K562 (cell line): ENCODE results near the gene ZSCAN12. TPM values are rescaled to one million over a fixed set of nuclear protein-coding genes. Genes with fewer than 3 reads are reported as not detected.
A peak's percentile ranks its signal among the peaks of the same experiment; 100 is the strongest.

Experiments
- AFF1 ChIP-seq, 2 experiments: fragments of 450-650 bp; IDR thresholded peaks; 2 replicates each; pipeline ENCODE4 v1.6.1; 2018; ENCODE audit warnings: mild to moderate bottlenecking in 2 of 2, low read depth in 1 of 2; ENCODE audit not compliant: partially characterized antibody in 2 of 2
- BACH1 ChIP-seq: fragments of 200-800 bp; sonication (Bioruptor generic); IDR thresholded peaks from 2 replicates; pipeline ENCODE4 v1.6.1; 2016; ENCODE audit warnings: missing genetic modification characterization, missing compliant biosample characterization
- BHLHE40 ChIP-seq: IDR thresholded peaks from 2 replicates; pipeline ENCODE4 v1.6.1; 2011; ENCODE audit warnings: low read length, improper control_type of control experiment
- CBFA2T3 ChIP-seq: fragments of 450-650 bp; IDR thresholded peaks from 2 replicates; pipeline ENCODE4 v1.6.1; 2017
- CUX1 ChIP-seq: fragments of 200-800 bp; sonication (Bioruptor generic); IDR thresholded peaks from 2 replicates; pipeline ENCODE4 v1.6.1; 2016; ENCODE audit warnings: missing genetic modification characterization, missing compliant biosample characterization
- MLLT1 ChIP-seq, 2 experiments: fragments of 450-650 bp; IDR thresholded peaks; 2 replicates each; pipeline ENCODE4 v1.6.1; 2016
- MTA3 ChIP-seq: fragments of 450-650 bp; formaldehyde crosslinking; IDR thresholded peaks from 2 replicates; pipeline ENCODE4 v1.6.1; 2017; ENCODE audit warnings: mild to moderate bottlenecking, borderline replicate concordance
- SIRT6 ChIP-seq: IDR thresholded peaks from one replicate; pipeline ENCODE4 v1.6.1; 2012; ENCODE audit warnings: low read depth, mild to moderate bottlenecking, control low read depth, inconsistent platforms, low read length, moderate library complexity
- TFE3 ChIP-seq: fragments of 450-650 bp; formaldehyde crosslinking; IDR thresholded peaks from 2 replicates; pipeline ENCODE4 v1.4.0; 2020; ENCODE audit warnings: mild to moderate bottlenecking, mixed read lengths
- TRIM28 ChIP-seq: fragments of 450-650 bp; IDR thresholded peaks from 2 replicates; pipeline ENCODE4 v1.6.1; 2017
- ZKSCAN1 ChIP-seq: fragments of 150-350 bp; IDR thresholded peaks from 2 replicates; pipeline ENCODE4 v1.6.1; 2016; ENCODE audit warnings: low read depth, low read length
- ZNF121 ChIP-seq: sonication (generic); formaldehyde crosslinking; conservative IDR thresholded peaks from 2 replicates; pipeline ENCODE4 v1.8.0; 2022; ENCODE audit warnings: missing genetic modification reagents
- polyA plus RNA-seq, 8 experiments: library from polyadenylated mRNA; depleted of rRNA in 4 of 8; stranded (reverse) in 5 of 8; unstranded in 3 of 8; fragments of >200 nt; fragmentation: Nextera tagmentation in 2 of 8; fragmentation: Illumina TruSeq in 1 of 8; extraction: Ambion mirVana in 2 of 8; extraction: Trizol in 1 of 8; gene quantifications; 2 replicates each; pipeline versions ENCODE4 v1.2.1 to v1.2.3, GENCODE V29; 2011 to 2014; ENCODE audit warnings: inconsistent platforms in 1 of 8, missing spikeins in 1 of 8
- total RNA-seq, 7 experiments: library from RNA; depleted of rRNA in 6 of 7; stranded (reverse); fragments of >200 nt in 6 of 7; fragmentation: Illumina TruSeq in 2 of 7; extraction: Trizol in 2 of 7; gene quantifications; 2 replicates each; pipeline versions ENCODE4 v1.2.1 to v1.2.3, GENCODE V29; 2011 to 2021; ENCODE audit warnings: low replicate concordance in 1 of 7

ZSCAN12 gene
- total and polyA plus RNA-seq, 9 of the 15 experiments (the other 6 are each of a cell fraction or from before 2014, with no cell fraction given): 2.5 to 19.6 (median 12.5) TPM

GRCh38 chr6:28337121-28337520 is 62.4 kb downstream of the ZSCAN12 start (continued):
- no peak for TF ChIP-seq AFF1 (IDR thresholded peaks at IDR 0.05; ENCODE audit: low read depth in 1 of 2, partially characterized antibody in 2 of 2)
- no peak for TF ChIP-seq ZNF121 (CRISPR knock-in tag)
- 0 out of 2 replicates have a peak, but pooled peaks have one; percentile 7 for TF ChIP-seq CBFA2T3
- TF ChIP-seq ZKSCAN1: no peak
- TF ChIP-seq BACH1 (tag): no peak
- TF ChIP-seq SIRT6: no peak
- TF ChIP-seq TFE3: no peak
- no peak for TF ChIP-seq MTA3
- peak; percentile 79 for TF ChIP-seq CUX1 (CRISPR knock-in tag)
- TF ChIP-seq TRIM28: no peak
- peak in 1 of 2 experiments; percentile 95; a peak in 2 of 4 replicates for TF ChIP-seq MLLT1 (IDR thresholded peaks at IDR 0.05)
- TF ChIP-seq BHLHE40: no peak
